DND-41 (cell line): ENCODE measurements around the gene HHEX.

ENCODE experiments used
- CTCF ChIP-seq: IDR thresholded peaks from 2 replicates; pipeline ENCODE4 v1.5.1; 2012; ENCODE audit warnings: borderline replicate concordance, low read length, moderate library complexity, mild to moderate bottlenecking; ENCODE audit not compliant: poor library complexity, severe bottlenecking; ENCODE audit errors: extremely low read depth
- EZH2 ChIP-seq: IDR thresholded peaks from 3 replicates; pipeline ENCODE4 v1.6.1; 2012; ENCODE audit warnings: borderline replicate concordance, low read depth, mild to moderate bottlenecking, moderate library complexity, low read length, inconsistent platforms; ENCODE audit not compliant: severe bottlenecking

GRCh38 chr10:92714152-92714845 is 24.5 kb downstream of the HHEX start:
- TF ChIP-seq CTCF (no peak), EZH2 (no peak)
